ENCODE measurements around the gene VDAC1.
A peak's percentile ranks its signal among the peaks of the same experiment; 100 is the strongest.
"Not testable (repeated sequence)": the region's sequence is repeated elsewhere in the genome, so short reads cannot be mapped to it uniquely, and the experiment has no call there.

The VDAC1 gene

GRCh38 chr5:134004626-134005416 is at the start of gene VDAC1:
TSS of gene VDAC1 (minus strand) at chr5:134004975. CDS start at chr5:133993012, 11,963 bp downstream.
- peak; percentile 5 for DNase-seq

GRCh38 chr5:134053840-134054338 is 49.1 kb upstream of the VDAC1 start:
- peak; percentile 1 for DNase-seq

DNA sequence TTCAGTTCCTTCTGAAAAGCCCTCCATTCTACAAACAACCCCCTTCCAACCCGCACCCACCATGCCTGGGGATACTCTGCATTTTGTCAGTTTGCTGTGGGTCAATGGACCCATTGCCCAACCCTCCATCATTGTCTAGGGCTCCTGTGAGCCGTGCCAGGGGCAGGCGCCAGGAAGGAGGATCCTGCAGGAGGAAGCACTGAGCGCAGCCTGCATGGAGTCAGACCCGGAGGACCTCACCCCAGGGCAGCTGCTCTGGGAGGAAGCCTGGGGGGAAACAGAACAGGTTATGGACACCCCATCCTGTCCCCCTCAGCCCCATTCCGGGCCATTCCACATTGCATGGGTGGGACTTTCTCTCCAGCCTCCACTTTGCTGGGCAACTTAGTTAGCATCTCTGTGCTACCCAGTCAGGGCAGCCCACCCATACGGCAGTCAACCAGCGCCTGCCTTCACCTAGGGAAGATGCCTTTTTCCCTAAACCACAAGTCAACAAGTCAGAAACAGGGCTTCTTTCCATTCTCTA is 48.6 kb upstream of the VDAC1 start:
- DNase-seq, result no peak

DNA sequence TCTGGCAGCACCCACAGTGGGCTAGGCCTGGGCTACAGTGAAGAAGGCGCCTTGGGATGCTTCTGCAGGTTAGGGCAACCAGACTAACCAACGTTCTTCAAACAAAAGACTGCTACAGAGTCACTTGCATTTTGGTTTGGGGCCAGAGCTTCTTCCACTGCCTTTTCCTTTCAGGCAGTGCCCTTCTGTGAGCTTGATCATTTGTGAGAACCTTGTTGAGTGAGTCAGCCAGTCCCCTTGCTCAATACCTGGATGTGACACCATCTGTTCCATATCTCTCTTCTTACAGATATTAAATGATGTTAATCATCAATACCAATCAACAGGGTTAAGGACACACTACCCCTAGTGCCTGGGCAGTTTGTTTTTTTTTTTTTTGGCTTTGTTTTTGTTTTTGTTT is 46.5 kb upstream of the VDAC1 start:
- DNase-seq, result no peak

- DNase-seq, result no peak
Measured at GRCh38 chr5:134048864-134049263, 44.1 kb upstream of the VDAC1 start.

GRCh38 chr5:134047687-134048056 is 42.9 kb upstream of the VDAC1 start:
- DNase-seq, result no peak

DNA sequence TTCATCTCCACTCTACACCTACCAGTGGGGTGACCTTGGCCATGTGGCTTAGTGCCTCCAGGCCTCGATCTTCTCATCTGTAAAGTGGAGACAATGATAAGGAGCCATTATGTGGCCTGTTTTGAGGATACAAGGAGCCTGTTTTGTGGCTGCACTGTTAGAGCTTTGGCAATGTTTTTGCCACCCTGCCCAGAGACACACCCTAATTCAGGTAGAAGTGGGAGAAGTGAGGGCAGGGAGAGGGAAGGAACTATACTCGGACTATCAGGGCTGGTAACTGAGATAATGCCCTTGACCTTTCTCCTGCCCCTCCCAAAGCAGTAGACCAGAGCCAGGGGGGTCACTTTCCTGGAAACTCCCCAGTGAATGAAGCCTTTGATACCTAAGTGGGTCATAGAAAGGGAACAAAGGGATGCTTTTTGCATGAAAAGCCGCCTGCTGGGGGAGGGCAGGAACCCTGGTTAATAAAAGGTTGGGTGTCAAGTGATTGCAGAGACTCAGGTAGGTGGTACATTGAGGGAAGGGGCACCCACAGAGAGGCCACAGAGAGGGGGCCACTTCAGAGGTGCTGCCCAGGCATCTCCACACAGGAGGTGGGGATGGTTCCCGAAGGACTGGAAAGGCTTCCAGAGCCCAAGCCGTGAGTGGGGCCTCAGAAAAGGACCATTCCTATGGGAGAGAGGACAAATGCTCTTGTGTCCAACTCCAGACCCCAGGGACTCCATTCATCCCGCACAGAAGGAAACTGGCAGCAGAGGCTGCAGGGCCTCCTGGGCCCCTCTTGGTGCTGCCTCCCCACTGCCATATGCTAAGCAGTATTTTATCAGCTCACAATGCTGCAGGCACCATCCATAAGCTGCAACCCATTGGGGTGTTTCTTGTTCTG is 42.3 kb upstream of the VDAC1 start:
- DNase-seq, result no peak

GRCh38 chr5:134046330-134046729 is 41.6 kb upstream of the VDAC1 start:
- no peak for DNase-seq

- DNase-seq, result no peak
Measured at GRCh38 chr5:134043793-134044792, 39.3 kb upstream of the VDAC1 start.

DNA sequence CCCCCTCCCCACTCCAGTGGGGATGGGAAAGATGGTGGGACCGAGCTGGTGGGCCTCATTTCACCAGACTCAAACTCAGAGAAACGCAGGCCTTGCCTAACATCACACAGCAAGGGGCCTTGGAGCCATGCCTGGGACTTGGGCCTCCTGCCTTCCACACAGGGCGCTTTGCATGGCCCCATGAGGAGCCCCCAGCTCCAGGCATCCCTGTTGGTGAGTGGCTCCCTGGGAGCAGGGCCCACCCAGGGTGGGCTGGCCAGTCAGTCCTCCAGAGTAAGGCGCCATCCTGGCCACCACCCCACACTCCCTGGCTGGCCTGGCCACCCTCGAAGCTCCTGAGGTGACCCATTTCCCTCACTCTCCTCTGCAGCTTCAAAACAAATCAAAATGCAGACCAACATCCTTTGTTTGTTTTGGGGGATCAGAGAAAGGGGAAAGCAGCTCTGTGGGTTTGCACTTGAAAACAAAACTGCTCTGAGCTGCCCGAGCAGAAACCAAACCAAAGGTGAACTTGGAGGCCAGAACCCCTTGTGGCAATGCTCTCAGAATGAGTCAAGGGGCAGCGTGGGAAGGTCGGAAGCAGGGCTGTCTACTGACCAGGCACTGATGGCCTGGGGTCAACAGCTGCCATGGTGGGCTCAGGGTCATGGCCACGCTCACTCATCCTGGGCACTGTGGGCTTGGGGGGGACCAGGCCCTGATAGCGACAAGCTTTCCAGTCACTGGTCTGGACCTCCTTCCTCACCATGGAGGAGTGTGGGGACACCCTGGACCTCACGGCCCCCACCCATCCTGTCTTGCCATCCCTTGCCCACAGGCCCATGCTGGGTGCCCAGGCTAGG is 37.0 kb upstream of the VDAC1 start:
- DNase-seq, result no peak

DNA sequence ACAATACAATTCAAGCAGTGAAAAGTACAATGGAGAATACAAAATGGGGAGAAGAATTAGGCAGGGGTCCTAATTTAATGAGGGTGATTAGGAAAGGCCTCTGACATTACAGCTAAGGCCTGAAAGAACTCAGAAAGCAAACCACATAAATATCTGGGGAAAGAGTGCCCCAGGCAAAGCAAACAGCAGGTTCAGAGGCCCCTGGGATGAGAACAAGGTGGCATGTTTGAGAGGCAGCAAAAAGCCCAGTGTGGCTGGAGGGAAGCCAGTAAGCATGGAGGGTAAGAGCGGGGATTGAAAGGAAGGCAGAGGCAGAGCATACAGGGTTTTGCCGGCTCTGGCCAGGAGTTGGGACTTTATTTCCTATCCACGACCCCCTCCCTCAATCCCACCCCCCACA is 33.4 kb upstream of the VDAC1 start:
- no peak for DNase-seq

DNA sequence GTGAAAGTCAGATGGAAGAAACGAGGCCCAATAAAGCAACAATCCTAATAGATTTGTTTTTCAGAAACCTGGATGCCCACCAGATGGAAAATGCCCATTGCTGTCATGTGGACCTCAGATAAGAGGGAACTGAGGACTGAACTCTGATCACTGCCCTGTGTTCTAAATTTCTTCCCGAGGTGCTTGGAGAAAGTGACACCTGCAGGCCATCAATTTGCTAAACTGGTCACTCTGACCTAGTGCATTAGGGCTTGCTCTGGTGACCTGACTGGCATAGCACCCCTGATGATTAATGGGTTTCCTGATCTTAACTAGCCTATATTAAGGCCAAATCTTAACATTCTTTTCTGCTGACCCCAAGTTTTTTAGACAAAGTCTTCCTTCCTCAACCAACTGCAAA is 32.4 kb upstream of the VDAC1 start:
- DNase-seq, result no peak

GRCh38 chr5:134034326-134034725 is 29.6 kb upstream of the VDAC1 start:
- DNase-seq, result no peak

GRCh38 chr5:134030303-134030964 is 25.7 kb upstream of the VDAC1 start:
- not testable (repeated sequence) for DNase-seq

DNA sequence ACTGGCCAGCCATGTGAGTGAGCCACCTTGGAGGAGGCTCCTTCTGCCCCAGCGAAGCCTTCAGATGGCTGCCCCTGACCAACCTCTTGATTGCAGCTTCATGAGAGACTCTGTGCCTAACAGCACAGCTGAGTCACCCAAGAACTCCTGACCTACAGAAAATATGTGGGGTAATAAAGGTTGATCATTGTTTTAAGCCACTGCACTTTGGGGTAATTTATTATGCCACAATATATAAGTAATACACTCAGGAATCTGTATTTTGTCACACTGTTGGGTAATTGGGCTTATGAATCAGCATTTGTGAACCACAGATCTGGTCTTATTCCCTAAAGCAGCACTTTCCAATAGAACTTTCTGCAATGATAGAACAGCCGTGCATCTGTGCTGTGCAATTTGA is 24.4 kb upstream of the VDAC1 start:
- DNase-seq, result no peak

DNA sequence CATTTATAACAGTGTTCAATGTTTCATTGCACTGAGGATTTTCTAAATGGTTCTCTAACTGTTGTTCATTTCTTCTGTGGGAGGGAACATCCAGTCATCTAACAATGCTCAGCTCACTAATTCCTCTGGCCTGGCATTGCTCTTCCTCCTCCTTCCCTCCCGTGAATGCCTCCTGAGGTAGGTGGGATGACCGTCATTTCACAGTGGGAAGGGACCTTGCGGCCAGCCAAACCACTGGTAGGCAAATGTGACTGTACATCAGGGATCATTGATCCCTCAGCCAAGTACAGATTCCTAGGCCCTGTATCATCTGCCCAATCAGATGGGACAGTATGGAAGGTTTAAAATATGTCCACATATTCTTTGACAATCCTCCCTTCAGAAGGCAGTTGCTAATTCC is 23.7 kb upstream of the VDAC1 start:
- no peak for DNase-seq

GRCh38 chr5:134027288-134027615 is 22.5 kb upstream of the VDAC1 start:
- no peak for DNase-seq

- DNase-seq, result peak; percentile 2
Measured at GRCh38 chr5:134026521-134027287, 21.9 kb upstream of the VDAC1 start.

DNA sequence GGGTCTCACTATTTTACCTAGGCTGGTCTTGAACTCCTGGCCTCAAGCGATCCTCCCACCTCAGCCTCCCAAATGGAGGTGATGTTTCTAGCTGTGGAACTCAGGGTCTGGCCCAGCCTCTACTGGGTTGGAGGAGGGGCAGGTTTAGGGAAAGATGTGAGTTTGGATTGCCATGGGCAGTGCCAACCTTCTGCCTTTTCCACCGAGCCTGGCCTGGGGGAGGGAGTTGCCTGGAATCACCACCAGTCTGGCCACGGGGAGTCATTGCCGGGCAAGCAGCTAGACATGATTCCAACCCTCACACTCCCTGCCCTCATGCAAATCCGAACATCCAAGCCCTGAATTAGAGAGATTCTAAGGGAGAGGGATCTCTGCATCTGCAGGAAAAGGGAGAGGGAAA is 21.0 kb upstream of the VDAC1 start:
- DNase-seq, result no peak

DNA sequence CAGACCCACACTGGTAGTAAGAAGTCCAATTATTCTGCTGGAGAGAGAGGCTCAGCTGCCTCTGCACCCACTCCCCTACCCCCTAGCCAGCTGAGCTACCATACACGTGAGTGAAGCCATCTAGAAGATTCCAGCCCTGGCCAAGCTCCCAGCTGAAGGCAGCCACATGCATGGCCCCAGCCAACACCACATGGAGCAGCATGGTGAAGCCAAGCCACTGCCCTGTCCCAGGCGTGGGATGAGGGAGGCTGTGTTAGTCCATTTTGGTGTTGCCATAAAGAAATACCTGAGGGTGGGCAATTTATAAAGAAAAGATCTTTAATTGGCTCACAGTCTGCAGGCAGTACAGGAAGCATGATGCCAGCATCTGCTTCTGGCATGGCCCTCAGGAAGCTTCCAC is 20.0 kb upstream of the VDAC1 start:
- DNase-seq, result no peak
